ENCODE data around the gene TSPAN18. TPM values are rescaled to one million over a fixed set of nuclear protein-coding genes. Genes with fewer than 3 reads are reported as not detected.

Gene TSPAN18
- total RNA-seq (2014; rRNA removed; shearing (Covaris generic)): not detected in 2 replicates
- 0.37 and 0.44 TPM in 2 replicates for polyA plus RNA-seq (2015; cell fraction: cytosol; rRNA removed)
- polyA plus RNA-seq (2015; cell fraction: nucleus; rRNA removed): 0.23 and 0.26 TPM in 2 replicates

- no peak for DNase-seq (ENCODE audit: low read depth)
Measured at GRCh38 chr11:44726283-44727113, at the start of gene TSPAN18. Gene TSPAN18, plus strand, starts transcription at chr11:44726962. Its CDS starts 179,455 bp downstream, at chr11:44906417.

GRCh38 chr11:44680982-44681597, 45.7 kb upstream of the TSPAN18 start:
- no peak for DNase-seq (ENCODE audit: low read depth)

GRCh38 chr11:44681698-44682097, 45.1 kb upstream of the TSPAN18 start:
- DNase-seq (ENCODE audit: low read depth): peak; percentile 12

- DNase-seq (ENCODE audit: low read depth): no peak
Measured at GRCh38 chr11:44684859-44685281, 41.9 kb upstream of the TSPAN18 start.

- DNase-seq (ENCODE audit: low read depth): no peak
Measured at GRCh38 chr11:44687388-44687787, 39.4 kb upstream of the TSPAN18 start.

- no peak for DNase-seq (ENCODE audit: low read depth)
Measured at GRCh38 chr11:44689265-44689664, 37.5 kb upstream of the TSPAN18 start.

- DNase-seq (ENCODE audit: low read depth): no peak
Measured at GRCh38 chr11:44690651-44691050, 36.1 kb upstream of the TSPAN18 start.

GRCh38 chr11:44692460-44692859, 34.3 kb upstream of the TSPAN18 start:
- DNase-seq (ENCODE audit: low read depth): no peak

GRCh38 chr11:44693654-44694119, 33.1 kb upstream of the TSPAN18 start:
- no peak for DNase-seq (ENCODE audit: low read depth)

- DNase-seq (ENCODE audit: low read depth): no peak
Measured at GRCh38 chr11:44694443-44694842, 32.3 kb upstream of the TSPAN18 start.

- DNase-seq (ENCODE audit: low read depth): no peak
Measured at GRCh38 chr11:44695169-44695833, 31.5 kb upstream of the TSPAN18 start.

GRCh38 chr11:44698252-44698912, 28.4 kb upstream of the TSPAN18 start:
- no peak for DNase-seq (ENCODE audit: low read depth)

- DNase-seq (ENCODE audit: low read depth): no peak
Measured at GRCh38 chr11:44699497-44700408, 27.0 kb upstream of the TSPAN18 start.

- no peak for DNase-seq (ENCODE audit: low read depth)
Measured at GRCh38 chr11:44701276-44701675, 25.5 kb upstream of the TSPAN18 start.

GRCh38 chr11:44702889-44703288, 23.9 kb upstream of the TSPAN18 start:
- no peak for DNase-seq (ENCODE audit: low read depth)

- no peak for DNase-seq (ENCODE audit: low read depth)
Measured at GRCh38 chr11:44707094-44707493, 19.7 kb upstream of the TSPAN18 start.

GRCh38 chr11:44708009-44708408, 18.8 kb upstream of the TSPAN18 start:
- no peak for DNase-seq (ENCODE audit: low read depth)

- no peak for DNase-seq (ENCODE audit: low read depth)
Measured at GRCh38 chr11:44708523-44709280, 18.1 kb upstream of the TSPAN18 start.

GRCh38 chr11:44709281-44709562, 17.5 kb upstream of the TSPAN18 start:
- DNase-seq (ENCODE audit: low read depth): peak; percentile 14

GRCh38 chr11:44709966-44710365, 16.8 kb upstream of the TSPAN18 start:
- peak; percentile 59 for DNase-seq (ENCODE audit: low read depth)
